HepG2 (cell line): ENCODE data around the gene ALDH2. TPM values are rescaled to one million over a fixed set of nuclear protein-coding genes. Genes with fewer than 3 reads are reported as not detected.

Experiments
- FOSL1 ChIP-seq: sonication (generic); formaldehyde crosslinking; IDR thresholded peaks from 2 replicates; pipeline ENCODE4 v1.9.0; 2021; ENCODE audit warnings: missing genetic modification reagents, borderline replicate concordance
- FOXP1 ChIP-seq, 2 experiments: fragments of 450-650 bp in 1 of 2; IDR thresholded peaks; 2 replicates each; pipeline ENCODE4 v1.6.1; 2017 to 2018; ENCODE audit warnings: antibody characterized with exemption in 1 of 2
- PRPF4 ChIP-seq: fragments of 200-400 bp; formaldehyde crosslinking; IDR thresholded peaks from 2 replicates; pipeline ENCODE4 v1.6.1; 2016; ENCODE audit warnings: low read length, low read depth; ENCODE audit not compliant: poor library complexity, severe bottlenecking
- RELA ChIP-seq: sonication (generic); formaldehyde crosslinking; IDR thresholded peaks from 2 replicates; pipeline ENCODE4 v1.4.0; 2020; ENCODE audit warnings: missing genetic modification reagents
- TBX2 ChIP-seq: sonication (generic); formaldehyde crosslinking; IDR thresholded peaks from 2 replicates; pipeline ENCODE4 v1.5.0; 2020; ENCODE audit warnings: missing genetic modification reagents, mild to moderate bottlenecking, borderline replicate concordance
- ZFP36L2 ChIP-seq: sonication (generic); formaldehyde crosslinking; IDR thresholded peaks from 2 replicates; pipeline ENCODE4 v1.4.0; 2020; ENCODE audit warnings: missing genetic modification reagents
- ZNF180 ChIP-seq: sonication (generic); formaldehyde crosslinking; IDR thresholded peaks from 2 replicates; pipeline ENCODE4 v1.4.0; 2020; ENCODE audit warnings: low read depth, missing genetic modification reagents, borderline replicate concordance
- ZNF296 ChIP-seq: sonication (generic); formaldehyde crosslinking; conservative IDR thresholded peaks from 2 replicates; pipeline ENCODE4 v1.5.0; 2020; ENCODE audit warnings: mild to moderate bottlenecking, missing genetic modification reagents
- ZNF329 ChIP-seq: sonication (generic); formaldehyde crosslinking; IDR thresholded peaks from 2 replicates; pipeline ENCODE4 v1.9.0; 2021; ENCODE audit warnings: low read depth, mild to moderate bottlenecking, missing genetic modification reagents
- ZNF501 ChIP-seq: sonication (generic); formaldehyde crosslinking; IDR thresholded peaks from 2 replicates; pipeline ENCODE4 v1.5.1; 2020; ENCODE audit warnings: mild to moderate bottlenecking, moderate library complexity, missing genetic modification reagents
- ZNF737 ChIP-seq: sonication (generic); formaldehyde crosslinking; IDR thresholded peaks from 2 replicates; pipeline ENCODE4 v1.5.0; 2020; ENCODE audit warnings: missing genetic modification reagents, mild to moderate bottlenecking, borderline replicate concordance
- ZNF777 ChIP-seq: sonication (generic); formaldehyde crosslinking; IDR thresholded peaks from 2 replicates; pipeline ENCODE4 v1.4.0; 2020; ENCODE audit warnings: missing genetic modification reagents
- ZSCAN31 ChIP-seq: sonication (generic); formaldehyde crosslinking; IDR thresholded peaks from 2 replicates; pipeline ENCODE4 v1.5.0; 2020; ENCODE audit warnings: low read depth, mild to moderate bottlenecking, missing genetic modification reagents
- polyA plus RNA-seq, 8 experiments: library from polyadenylated mRNA; depleted of rRNA in 3 of 8; stranded (reverse) in 7 of 8; unstranded in 1 of 8; fragments of >200 nt; fragmentation: Illumina TruSeq in 4 of 8; extraction: Trizol in 4 of 8; gene quantifications; 2 replicates each; pipeline versions ENCODE4 v1.2.1 to v1.2.3, GENCODE V29; 2011 to 2016; ENCODE audit warnings: low read depth in 4 of 8, missing spikeins in 1 of 8, mixed read lengths in 1 of 8; ENCODE audit not compliant: insufficient read depth in 1 of 8
- total RNA-seq, 5 experiments: library from RNA; depleted of rRNA; stranded (reverse); fragments of >200 nt; fragmentation: Illumina TruSeq; extraction: Trizol; gene quantifications; 2 replicates each; pipeline ENCODE4 v1.2.3, GENCODE V29; 2016; ENCODE audit warnings: low read depth in 1 of 5
- TF ChIP-seq, protein P1 (sequence below): sonication (generic); formaldehyde crosslinking; IDR thresholded peaks from 2 replicates; pipeline ENCODE4 v1.4.0; 2020; ENCODE audit warnings: mild to moderate bottlenecking, missing genetic modification reagents
- TF ChIP-seq, protein P2 (sequence below): sonication (generic); formaldehyde crosslinking; IDR thresholded peaks from 2 replicates; pipeline ENCODE4 v1.4.0; 2020; ENCODE audit warnings: missing genetic modification reagents
- TF ChIP-seq, protein P3 (sequence below): sonication (generic); IDR thresholded peaks from 2 replicates; pipeline ENCODE4 v1.6.1; 2016; ENCODE audit warnings: low read depth, borderline replicate concordance
- TF ChIP-seq, protein P4 (sequence below): IDR thresholded peaks from 2 replicates; pipeline ENCODE4 v1.6.1; 2016; ENCODE audit warnings: mild to moderate bottlenecking, missing biosample characterization, missing genetic modification reagents
- TF ChIP-seq, protein P5 (sequence below): sonication (generic); formaldehyde crosslinking; IDR thresholded peaks from 2 replicates; pipeline ENCODE4 v1.4.0; 2020; ENCODE audit warnings: missing genetic modification reagents

ALDH2 gene
- total and polyA plus RNA-seq, 2 of the 13 experiments (the other 11 are each of a cell fraction or from before 2014, with no cell fraction given) = 78.8 to 103 TPM

DNA sequence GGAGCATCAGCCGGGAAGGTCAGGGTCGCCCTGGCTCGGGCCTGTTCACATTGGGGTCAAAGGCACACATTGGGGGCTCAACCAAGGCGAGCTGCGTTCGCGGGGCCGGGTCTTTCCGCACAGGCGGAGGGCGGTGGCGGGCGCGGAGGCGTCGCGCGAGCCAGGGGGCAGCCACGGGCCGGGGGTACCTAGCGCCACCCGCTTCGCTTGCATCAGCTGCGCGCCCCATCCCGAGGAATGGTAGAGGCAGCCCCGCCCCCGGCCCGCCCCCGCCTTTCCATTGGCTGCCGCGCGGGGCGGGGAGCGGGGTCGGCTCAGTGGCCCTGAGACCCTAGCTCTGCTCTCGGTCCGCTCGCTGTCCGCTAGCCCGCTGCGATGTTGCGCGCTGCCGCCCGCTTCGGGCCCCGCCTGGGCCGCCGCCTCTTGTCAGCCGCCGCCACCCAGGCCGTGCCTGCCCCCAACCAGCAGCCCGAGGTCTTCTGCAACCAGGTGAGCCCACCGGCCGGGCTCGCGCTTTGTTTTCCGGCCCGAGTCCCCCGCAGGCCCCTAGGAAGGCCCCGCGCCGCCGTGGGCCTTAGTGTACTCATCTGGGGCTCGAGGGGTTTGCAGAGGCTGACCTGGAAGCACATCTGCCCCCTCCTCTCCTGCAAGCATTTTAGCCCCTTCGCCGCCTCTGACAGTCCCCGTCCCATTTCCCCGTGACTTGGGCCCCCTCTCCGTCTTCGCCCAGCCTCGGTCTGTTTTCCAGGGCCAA is at the start of gene ALDH2 (continued):
- TF ChIP-seq ZNF296 (CRISPR knock-in tag) (no peak), PRPF4 (no peak), FOSL1 (CRISPR knock-in tag) (no peak; the same call in 1 of the 2 replicates), ZNF501 (CRISPR knock-in tag) (peak; percentile 64), FOXP1 (IDR thresholded peaks at IDR 0.05) (no peak), FOXP1 (CRISPR knock-in tag; IDR thresholded peaks at IDR 0.05) (no peak), RELA (CRISPR knock-in tag) (no peak), ZNF777 (CRISPR knock-in tag) (peak; percentile 51), ZSCAN31 (0 out of 2 replicates have a peak, but pooled peaks have one; percentile 91), ZFP36L2 (CRISPR knock-in tag) (0 out of 2 replicates have a peak, but pooled peaks have one; percentile 23), ZNF737 (CRISPR knock-in tag) (0 out of 2 replicates have a peak, but pooled peaks have one; percentile 29), ZNF329 (CRISPR knock-in tag) (0 out of 2 replicates have a peak, but pooled peaks have one; percentile 20), ZNF180 (CRISPR knock-in tag) (no peak), TBX2 (CRISPR knock-in tag) (peak; percentile 43; the same call in 1 of the 2 replicates)
- TF ChIP-seq, protein P1, sequence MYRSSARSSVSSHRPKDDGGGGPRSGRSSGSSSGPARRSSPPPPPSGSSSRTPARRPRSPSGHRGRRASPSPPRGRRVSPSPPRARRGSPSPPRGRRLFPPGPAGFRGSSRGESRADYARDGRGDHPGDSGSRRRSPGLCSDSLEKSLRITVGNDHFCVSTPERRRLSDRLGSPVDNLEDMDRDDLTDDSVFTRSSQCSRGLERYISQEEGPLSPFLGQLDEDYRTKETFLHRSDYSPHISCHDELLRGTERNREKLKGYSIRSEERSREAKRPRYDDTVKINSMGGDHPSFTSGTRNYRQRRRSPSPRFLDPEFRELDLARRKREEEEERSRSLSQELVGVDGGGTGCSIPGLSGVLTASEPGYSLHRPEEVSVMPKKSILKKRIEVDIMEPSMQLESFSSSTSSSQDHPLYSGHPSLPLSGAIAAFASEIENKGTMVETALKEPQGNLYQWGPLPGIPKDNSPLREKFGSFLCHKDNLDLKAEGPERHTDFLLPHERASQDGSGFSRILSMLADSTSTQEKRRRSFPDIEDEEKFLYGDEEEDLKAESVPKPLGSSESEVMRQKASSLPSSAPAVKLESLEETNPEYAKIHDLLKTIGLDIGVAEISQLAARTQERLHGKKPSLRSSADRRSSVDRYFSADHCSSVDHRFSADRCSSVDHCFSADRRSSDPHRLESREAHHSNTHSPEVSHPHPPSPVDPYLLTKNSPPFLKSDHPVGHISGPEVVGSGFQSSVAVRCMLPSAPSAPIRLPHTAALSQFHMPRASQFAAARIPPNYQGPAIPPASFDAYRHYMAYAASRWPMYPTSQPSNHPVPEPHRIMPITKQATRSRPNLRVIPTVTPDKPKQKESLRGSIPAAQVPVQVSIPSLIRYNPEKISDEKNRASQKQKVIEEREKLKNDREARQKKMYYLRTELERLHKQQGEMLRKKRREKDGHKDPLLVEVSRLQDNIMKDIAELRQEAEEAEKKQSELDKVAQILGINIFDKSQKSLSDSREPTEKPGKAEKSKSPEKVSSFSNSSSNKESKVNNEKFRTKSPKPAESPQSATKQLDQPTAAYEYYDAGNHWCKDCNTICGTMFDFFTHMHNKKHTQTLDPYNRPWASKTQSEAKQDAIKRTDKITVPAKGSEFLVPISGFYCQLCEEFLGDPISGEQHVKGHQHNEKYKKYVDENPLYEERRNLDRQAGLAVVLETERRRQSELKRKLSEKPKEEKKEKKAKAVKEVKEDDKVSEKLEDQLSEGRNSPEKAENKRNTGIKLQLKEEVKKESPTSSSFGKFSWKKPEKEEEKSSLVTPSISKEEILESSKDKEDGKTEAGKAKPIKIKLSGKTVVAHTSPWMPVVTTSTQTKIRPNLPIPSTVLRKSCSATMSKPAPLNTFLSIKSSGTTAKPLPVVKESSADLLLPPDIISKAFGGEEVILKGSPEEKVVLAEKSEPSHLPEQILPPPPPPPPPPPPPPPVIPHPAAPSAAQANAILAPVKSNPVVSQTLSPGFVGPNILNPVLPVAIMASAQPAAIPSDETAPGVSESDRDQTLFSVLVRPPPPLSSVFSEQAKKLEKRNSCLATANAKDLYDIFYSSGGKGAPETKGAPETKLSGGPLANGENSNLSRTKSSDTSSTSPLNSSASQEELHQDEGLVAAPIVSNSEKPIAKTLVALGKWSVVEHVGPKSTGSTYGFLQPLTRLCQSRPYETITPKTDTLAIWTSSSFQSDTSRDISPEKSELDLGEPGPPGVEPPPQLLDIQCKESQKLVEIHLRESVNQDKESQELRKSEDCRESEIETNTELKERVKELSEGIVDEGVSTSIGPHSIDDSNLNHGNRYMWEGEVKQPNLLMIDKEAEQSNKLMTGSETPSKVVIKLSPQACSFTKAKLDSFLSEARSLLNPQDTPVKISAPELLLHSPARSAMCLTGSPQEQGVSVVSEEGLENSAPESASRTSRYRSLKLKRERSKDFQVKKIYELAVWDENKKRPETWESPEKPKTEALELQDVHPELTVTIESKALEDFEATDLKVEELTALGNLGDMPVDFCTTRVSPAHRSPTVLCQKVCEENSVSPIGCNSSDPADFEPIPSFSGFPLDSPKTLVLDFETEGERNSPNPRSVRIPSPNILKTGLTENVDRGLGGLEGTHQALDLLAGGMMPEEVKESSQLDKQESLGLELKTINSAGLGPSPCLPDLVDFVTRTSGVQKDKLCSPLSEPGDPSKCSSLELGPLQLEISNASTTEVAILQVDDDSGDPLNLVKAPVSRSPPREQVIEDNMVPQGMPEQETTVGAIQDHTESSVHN (CRISPR knock-in tag) = no peak
- TF ChIP-seq, protein P2, sequence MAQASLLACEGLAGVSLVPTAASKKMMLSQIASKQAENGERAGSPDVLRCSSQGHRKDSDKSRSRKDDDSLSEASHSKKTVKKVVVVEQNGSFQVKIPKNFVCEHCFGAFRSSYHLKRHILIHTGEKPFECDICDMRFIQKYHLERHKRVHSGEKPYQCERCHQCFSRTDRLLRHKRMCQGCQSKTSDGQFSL (CRISPR knock-in tag) = no peak
- TF ChIP-seq, protein P3, sequence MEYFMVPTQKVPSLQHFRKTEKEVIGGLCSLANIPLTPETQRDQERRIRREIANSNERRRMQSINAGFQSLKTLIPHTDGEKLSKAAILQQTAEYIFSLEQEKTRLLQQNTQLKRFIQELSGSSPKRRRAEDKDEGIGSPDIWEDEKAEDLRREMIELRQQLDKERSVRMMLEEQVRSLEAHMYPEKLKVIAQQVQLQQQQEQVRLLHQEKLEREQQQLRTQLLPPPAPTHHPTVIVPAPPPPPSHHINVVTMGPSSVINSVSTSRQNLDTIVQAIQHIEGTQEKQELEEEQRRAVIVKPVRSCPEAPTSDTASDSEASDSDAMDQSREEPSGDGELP = peak; percentile 83; the same call in 1 of the 2 replicates
- TF ChIP-seq, protein P4, sequence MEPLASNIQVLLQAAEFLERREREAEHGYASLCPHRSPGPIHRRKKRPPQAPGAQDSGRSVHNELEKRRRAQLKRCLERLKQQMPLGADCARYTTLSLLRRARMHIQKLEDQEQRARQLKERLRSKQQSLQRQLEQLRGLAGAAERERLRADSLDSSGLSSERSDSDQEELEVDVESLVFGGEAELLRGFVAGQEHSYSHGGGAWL (CRISPR knock-in tag) = peak; percentile 81
- TF ChIP-seq, protein P5, sequence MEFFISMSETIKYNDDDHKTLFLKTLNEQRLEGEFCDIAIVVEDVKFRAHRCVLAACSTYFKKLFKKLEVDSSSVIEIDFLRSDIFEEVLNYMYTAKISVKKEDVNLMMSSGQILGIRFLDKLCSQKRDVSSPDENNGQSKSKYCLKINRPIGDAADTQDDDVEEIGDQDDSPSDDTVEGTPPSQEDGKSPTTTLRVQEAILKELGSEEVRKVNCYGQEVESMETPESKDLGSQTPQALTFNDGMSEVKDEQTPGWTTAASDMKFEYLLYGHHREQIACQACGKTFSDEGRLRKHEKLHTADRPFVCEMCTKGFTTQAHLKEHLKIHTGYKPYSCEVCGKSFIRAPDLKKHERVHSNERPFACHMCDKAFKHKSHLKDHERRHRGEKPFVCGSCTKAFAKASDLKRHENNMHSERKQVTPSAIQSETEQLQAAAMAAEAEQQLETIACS = peak; percentile 28; the same call in 1 of the 2 replicates
